Liver (tissue), 9 donors: ENCODE results near the gene PDLIM4. TPM values are rescaled to one million over a fixed set of nuclear protein-coding genes. Genes with fewer than 3 reads are reported as not detected.

Source experiments
- DNase-seq: peaks from one replicate; pipeline ENCODE4 v3.0.0-alpha.2; 2017; ENCODE audit warnings: low spot score
- H3K27ac ChIP-seq, 2 donors: one replicate each; pipeline ENCODE4 v1.7.0; 2013; ENCODE audit warnings: inconsistent platforms in 2 of 2, low read length in 2 of 2, control low read depth in 1 of 2, low read depth in 1 of 2, mild to moderate bottlenecking in 1 of 2
- H3K27me3 ChIP-seq, 4 donors: one replicate each; pipeline versions ENCODE4 v1.6.1 to v1.7.0; 2013; ENCODE audit warnings: low read length in 3 of 4, inconsistent platforms in 1 of 4, mild to moderate bottlenecking in 1 of 4, moderate library complexity in 1 of 4; ENCODE audit not compliant: control insufficient read depth in 4 of 4, insufficient read depth in 4 of 4
- H3K36me3 ChIP-seq, 4 donors: one replicate each; pipeline versions ENCODE4 v1.6.1 to v1.7.0; 2013; ENCODE audit warnings: low read length in 3 of 4, mild to moderate bottlenecking in 3 of 4, low read depth in 1 of 4, moderate library complexity in 1 of 4; ENCODE audit not compliant: control insufficient read depth in 4 of 4, insufficient read depth in 3 of 4
- H3K4me1 ChIP-seq, 4 donors: one replicate each; pipeline versions ENCODE4 v1.6.1 to v1.7.0; 2013; ENCODE audit warnings: low read length in 3 of 4, mild to moderate bottlenecking in 3 of 4, moderate library complexity in 1 of 4; ENCODE audit not compliant: control insufficient read depth in 4 of 4, insufficient read depth in 4 of 4
- H3K4me3 ChIP-seq, 3 donors: one replicate each; pipeline versions ENCODE4 v1.6.1 to v1.7.0; 2013; ENCODE audit warnings: low read length in 3 of 3, control low read depth in 1 of 3, low read depth in 1 of 3, mild to moderate bottlenecking in 1 of 3
- H3K9ac ChIP-seq, 2 donors: one replicate each; pipeline ENCODE4 v1.7.0; 2013; ENCODE audit warnings: low read length in 2 of 2, mild to moderate bottlenecking in 2 of 2, moderate library complexity in 2 of 2, control low read depth in 1 of 2, low read depth in 1 of 2
- H3K9me3 ChIP-seq, 4 donors: one replicate each; pipeline versions ENCODE4 v1.6.1 to v1.7.0; 2013; ENCODE audit warnings: low read length in 3 of 4; ENCODE audit not compliant: control insufficient read depth in 4 of 4
- ATF3 ChIP-seq: IDR thresholded peaks from 2 replicates; pipeline ENCODE4 v1.6.1; 2016; ENCODE audit warnings: antibody characterized with exemption
- CTCF ChIP-seq: fragments of 150-350 bp; IDR thresholded peaks from 2 replicates; pipeline ENCODE4 v1.5.1; 2017; ENCODE audit warnings: improper control_type of control experiment, low read depth, low read length; ENCODE audit not compliant: missing input control
- FOXA1 ChIP-seq: IDR thresholded peaks from 2 replicates; pipeline ENCODE4 v1.6.1; 2016; ENCODE audit warnings: antibody characterized with exemption
- FOXA2 ChIP-seq: IDR thresholded peaks from 2 replicates; pipeline ENCODE4 v1.6.1; 2016; ENCODE audit warnings: antibody characterized with exemption
- HNF4A ChIP-seq, 2 donors: conservative IDR thresholded peaks; 2 replicates each; pipeline ENCODE4 v1.6.1; 2016; ENCODE audit warnings: antibody characterized with exemption in 2 of 2, mild to moderate bottlenecking in 2 of 2
- HNF4G ChIP-seq: IDR thresholded peaks from 2 replicates; pipeline ENCODE4 v1.6.1; 2016; ENCODE audit warnings: antibody characterized with exemption
- JUND ChIP-seq, 2 donors: IDR thresholded peaks; 2 replicates each; pipeline ENCODE4 v1.6.1; 2016; ENCODE audit warnings: antibody characterized with exemption in 2 of 2
- MAX ChIP-seq: IDR thresholded peaks from 2 replicates; pipeline ENCODE4 v1.6.1; 2016; ENCODE audit warnings: antibody characterized with exemption
- NR2F2 ChIP-seq: IDR thresholded peaks from 2 replicates; pipeline ENCODE4 v1.6.1; 2016; ENCODE audit warnings: antibody characterized with exemption
- RAD21 ChIP-seq, 2 donors: IDR thresholded peaks; 2 replicates each; pipeline ENCODE4 v1.6.1; 2016; ENCODE audit warnings: antibody characterized with exemption in 2 of 2, mild to moderate bottlenecking in 2 of 2
- REST ChIP-seq: IDR thresholded peaks from 2 replicates; pipeline ENCODE4 v1.6.1; 2016; ENCODE audit warnings: antibody characterized with exemption, mild to moderate bottlenecking
- RXRA ChIP-seq, 2 donors: IDR thresholded peaks; 2 replicates each; pipeline ENCODE4 v1.6.1; 2017 to 2018; ENCODE audit warnings: antibody characterized with exemption in 2 of 2, mild to moderate bottlenecking in 1 of 2
- SP1 ChIP-seq: IDR thresholded peaks from 2 replicates; pipeline ENCODE4 v1.6.1; 2018; ENCODE audit warnings: antibody characterized with exemption, mild to moderate bottlenecking
- TAF1 ChIP-seq: conservative IDR thresholded peaks from 2 replicates; pipeline ENCODE4 v1.6.1; 2016; ENCODE audit warnings: antibody characterized with exemption, mild to moderate bottlenecking
- YY1 ChIP-seq: IDR thresholded peaks from 2 replicates; pipeline ENCODE4 v1.6.1; 2016; ENCODE audit warnings: antibody characterized with exemption, mild to moderate bottlenecking
- ZBTB33 ChIP-seq: IDR thresholded peaks from 2 replicates; pipeline ENCODE4 v1.6.1; 2016; ENCODE audit warnings: antibody characterized with exemption
- WGBS: extraction: QIAGEN DNeasy Blood & Tissue Kit; methylation state at CpG from one replicate; pipeline ENCODE4 v1.1.7; 2013; 5-methylcytosine and 5-hydroxymethylcytosine counted together
- polyA plus RNA-seq, 2 donors: library from polyadenylated mRNA; stranded (reverse) in 1 of 2; unstranded in 1 of 2; fragments of 200-250 nt in 1 of 2; fragments of >200 nt in 1 of 2; fragmentation: Nextera tagmentation in 1 of 2; extraction: Ambion mirVana in 1 of 2; gene quantifications; one replicate each; pipeline versions ENCODE4 v1.2.1 to v1.2.3, GENCODE V29; 2013 to 2015
- total RNA-seq, 2 donors: library from RNA; depleted of rRNA; stranded (reverse); fragments of >200 nt; gene quantifications; one replicate each; pipeline ENCODE4 v1.2.3, GENCODE V29; 2014
- donor health status: healthy.
- donor health status: healthy.
- donor health status: healthy.
- donor health status: healthy.
- donor health status: healthy.

The PDLIM4 gene
- total and polyA plus RNA-seq, 4 donors: 0.25 to 0.93 (median 0.65) TPM

GRCh38 chr5:132319975-132320374 is 62.5 kb downstream of the PDLIM4 start:
- no peak for DNase-seq
- H3K9me3 ChIP-seq: no peaks in the 10 kb centered on the region
- no peak for TF ChIP-seq YY1
- TF ChIP-seq REST: no peak
- no peak for TF ChIP-seq NR2F2
- TF ChIP-seq MAX: no peak
- TF ChIP-seq HNF4A (conservative IDR thresholded peaks at IDR 0.05): no peak
- TF ChIP-seq ZBTB33: no peak
- H3K27ac ChIP-seq: no peak overlapping the region
- H3K27me3 ChIP-seq: no peaks in the 10 kb centered on the region
- peaks cover 0 to 19% (median 8%) of the 10 kb centered on the region in 4 donors for H3K4me1 ChIP-seq
- peaks cover 0 to 8% (median 4%) of the 10 kb centered on the region in 4 donors for H3K36me3 ChIP-seq
- no peak overlapping the region for H3K9ac ChIP-seq
- WGBS: 92% methylated on average over 1 of the region's 1 CpG
- no peak overlapping the region for H3K4me3 ChIP-seq

GRCh38 chr5:132321109-132321721 is 63.7 kb downstream of the PDLIM4 start:
- H3K27ac ChIP-seq: no peak overlapping the region
- no peak overlapping the region for H3K9ac ChIP-seq
- no peak for DNase-seq
- WGBS: 78% methylated on average over 3 of the region's 3 CpGs
- H3K4me3 ChIP-seq: no peak overlapping the region
- peaks cover 0 to 19% (median 8%) of the 10 kb centered on the region in 4 donors for H3K4me1 ChIP-seq
- peak; percentile 43 for TF ChIP-seq MAX
- TF ChIP-seq REST: no peak
- peak; percentile 30 for TF ChIP-seq YY1
- peak; percentile 21 for TF ChIP-seq FOXA2
- TF ChIP-seq HNF4A (conservative IDR thresholded peaks at IDR 0.05): peak; percentile 81 to 87
- no peak for TF ChIP-seq CTCF
- TF ChIP-seq HNF4G: no peak
- peak; percentile 27 for TF ChIP-seq SP1
- TF ChIP-seq RXRA (IDR thresholded peaks at IDR 0.05): peak; percentile 6 to 60
- no peak for TF ChIP-seq FOXA1
- TF ChIP-seq ZBTB33: no peak
- no peak for TF ChIP-seq ATF3
- TF ChIP-seq TAF1: no peak
- TF ChIP-seq RAD21 (IDR thresholded peaks at IDR 0.05): peak; percentile 50 to 52
- TF ChIP-seq JUND (IDR thresholded peaks at IDR 0.05): peak in 1 of 2 donors; percentile 17
- peaks cover 0 to 8% (median 3%) of the 10 kb centered on the region in 4 donors for H3K36me3 ChIP-seq
- no peaks in the 10 kb centered on the region for H3K9me3 ChIP-seq
- no peaks in the 10 kb centered on the region for H3K27me3 ChIP-seq
